Upper lobe of left lung (tissue), 4 donors: ENCODE results near the gene RUNX1.

Source experiments
- CTCF ChIP-seq, 6 experiments: fragments of 450-650 bp in 4 of 6; fragments of 200-600 bp in 2 of 6; sonication (generic) in 2 of 6; IDR thresholded peaks; one replicate each; pipeline ENCODE4 v1.5.1; 2016 to 2019; ENCODE audit warnings: antibody characterized with exemption in 6 of 6
- POLR2A ChIP-seq, 4 donors: fragments of 450-650 bp; IDR thresholded peaks; one replicate each; pipeline ENCODE4 v1.5.1; 2016 to 2017; ENCODE audit warnings: antibody characterized with exemption in 4 of 4, mild to moderate bottlenecking in 2 of 4
- POLR2AphosphoS5 ChIP-seq, 2 donors: sonication (generic); formaldehyde crosslinking; IDR thresholded peaks; one replicate each; pipeline ENCODE4 v1.5.1; 2017; ENCODE audit warnings: antibody characterized with exemption in 2 of 2

- no peak for TF ChIP-seq CTCF (IDR thresholded peaks at IDR 0.05)
- no peak for TF ChIP-seq POLR2A (IDR thresholded peaks at IDR 0.05)
- TF ChIP-seq POLR2AphosphoS5 (IDR thresholded peaks at IDR 0.05) = no peak
Measured at GRCh38 chr21:35072557-35072956, 23.5 kb upstream of the RUNX1 start.
